Right ventricle myocardium superior (tissue), 1 donor: ENCODE results near the gene TRIM52. TPM values are rescaled to one million over a fixed set of nuclear protein-coding genes. Genes with fewer than 3 reads are reported as not detected.
"Not testable (repeated sequence)": the region's sequence is repeated elsewhere in the genome, so short reads cannot be mapped to it uniquely, and the experiment has no call there.

Source experiments
- ATAC-seq: fragments of 200-7000 bp; cut with Tn5 transposase; one replicate; pipeline ENCODE4 v1.9.1; 2020; ENCODE audit warnings: mild to moderate bottlenecking; ENCODE audit not compliant: poor library complexity
- DNase-seq: peaks from one replicate; pipeline ENCODE4 v3.0.0-alpha.2; 2020
- intact Hi-C: fragments of 100-400 bp; cut with DNase I; formaldehyde crosslinking; loops from one replicate; pipeline ENCODE4 v1.11.2; 2022
- total RNA-seq: library from RNA; stranded (reverse); fragmentation: NEBNext Ultra II Directional; extraction: Animal tissue kit (Norgen Biotek cat#: 25700); gene quantifications from one replicate; pipeline ENCODE4 v1.2.1, GENCODE V29; 2021
- donor health status: DM: no; HTN: yes; CAD: no; lungs with severe emphysema.

TRIM52 gene
- total RNA-seq, 1 donor from 2014 or later, result 9.3 TPM

DNA sequence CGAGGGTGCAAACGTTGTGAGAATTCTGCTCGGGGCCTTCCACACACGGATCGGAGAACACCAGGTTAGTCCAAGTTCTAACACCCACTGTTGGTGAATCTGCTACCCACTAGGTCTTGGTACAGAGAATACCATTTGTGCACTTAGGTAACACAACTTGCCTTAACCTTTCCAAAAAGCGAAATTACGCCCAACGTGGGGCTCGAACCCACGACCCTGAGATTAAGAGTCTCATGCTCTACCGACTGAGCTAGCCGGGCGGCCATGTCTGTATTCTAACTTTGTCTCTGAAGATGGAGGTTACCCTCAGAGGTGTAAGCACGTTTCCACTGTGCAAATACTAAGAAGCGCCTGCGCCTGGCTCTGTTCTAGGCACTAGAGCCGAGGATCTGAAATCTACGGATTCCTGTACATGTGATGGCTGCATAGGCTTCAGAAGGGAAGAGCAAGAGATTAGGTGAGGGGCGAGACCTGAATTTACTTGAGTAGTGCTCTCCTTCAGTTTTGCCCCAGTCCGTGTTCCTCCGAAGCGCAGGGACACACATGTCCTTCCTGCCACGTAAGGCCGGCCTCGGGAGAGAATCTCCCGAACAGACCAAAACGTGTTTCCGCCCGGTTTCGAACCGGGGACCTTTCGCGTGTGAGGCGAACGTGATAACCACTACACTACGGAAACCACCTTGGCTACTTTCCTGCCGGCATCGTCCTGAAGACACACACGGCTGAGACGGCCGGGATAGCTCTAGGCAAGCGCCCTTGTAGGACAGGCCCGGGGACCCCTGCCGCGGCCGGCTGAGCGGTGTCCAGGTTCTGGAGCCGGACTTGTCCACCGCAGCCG lies 38.9 kb downstream of the TRIM52 start:
- intact Hi-C loops, result loop anchor here (2.0 to 5.0 kb wide), 2 partner anchors 15 to 35 kb away; no protein-coding TSS in a partner anchor
- peak; percentile 71 for ATAC-seq
- peak; percentile 95 for DNase-seq

DNA sequence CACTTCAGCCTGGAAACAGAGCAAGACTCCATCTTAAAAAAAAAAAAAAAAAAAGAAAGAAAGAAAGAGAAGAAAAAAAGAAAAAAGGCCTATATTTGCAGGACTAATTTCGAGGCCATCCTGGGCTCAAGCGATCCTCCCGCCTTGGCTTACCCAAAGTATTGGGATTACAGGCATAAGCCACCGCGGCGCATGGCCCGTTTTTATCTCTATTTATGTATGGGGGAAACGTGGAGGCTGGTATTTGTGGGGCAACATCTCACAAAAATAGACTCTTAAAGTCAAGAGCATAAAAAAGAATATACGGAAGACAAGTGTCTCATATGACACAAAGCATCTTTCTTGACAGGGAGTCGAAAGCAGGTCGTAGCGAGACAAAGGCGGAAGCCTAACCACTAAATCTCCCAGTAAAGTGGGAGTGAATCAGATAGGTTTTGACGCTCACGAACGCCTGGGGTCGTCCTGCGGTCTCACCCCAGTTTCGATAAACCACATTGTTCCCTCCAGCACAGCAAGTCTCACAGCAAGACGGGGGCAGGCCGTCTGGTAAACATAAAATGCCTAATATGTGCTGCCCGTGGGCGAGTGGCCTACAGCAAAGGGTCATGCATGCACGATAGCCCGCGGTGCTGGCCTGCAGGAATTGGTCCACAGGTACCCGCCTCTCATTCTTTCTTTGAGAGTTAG lies 39.7 kb downstream of the TRIM52 start:
- ATAC-seq (no peak), DNase-seq (no peak)
- intact Hi-C loops, result loop anchor here (5.0 kb wide), 1 partner anchor 34 kb away; no protein-coding TSS in a partner anchor

DNA sequence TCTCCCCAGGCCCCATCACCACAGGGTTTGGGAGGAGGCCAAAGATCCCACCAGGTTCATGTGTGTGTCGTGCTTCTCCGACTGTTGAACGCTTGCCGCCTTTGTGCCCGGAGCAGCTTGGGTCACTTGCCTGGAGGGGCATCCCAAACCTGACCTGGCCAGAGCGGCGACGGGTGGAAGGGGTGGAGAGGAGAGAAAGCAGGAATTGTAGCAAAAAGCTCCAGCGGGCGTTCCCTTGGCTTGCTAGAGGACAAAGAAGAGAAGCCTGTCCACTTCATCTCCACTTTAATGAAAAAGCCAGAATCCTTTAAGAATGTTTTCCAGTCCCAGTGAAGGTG lies 40.8 kb downstream of the TRIM52 start:
- DNase-seq, result no peak
- no peak for ATAC-seq
- intact Hi-C loops, result loop anchor here (5.0 kb wide), 1 partner anchor 33 kb away; no protein-coding TSS in a partner anchor

DNA sequence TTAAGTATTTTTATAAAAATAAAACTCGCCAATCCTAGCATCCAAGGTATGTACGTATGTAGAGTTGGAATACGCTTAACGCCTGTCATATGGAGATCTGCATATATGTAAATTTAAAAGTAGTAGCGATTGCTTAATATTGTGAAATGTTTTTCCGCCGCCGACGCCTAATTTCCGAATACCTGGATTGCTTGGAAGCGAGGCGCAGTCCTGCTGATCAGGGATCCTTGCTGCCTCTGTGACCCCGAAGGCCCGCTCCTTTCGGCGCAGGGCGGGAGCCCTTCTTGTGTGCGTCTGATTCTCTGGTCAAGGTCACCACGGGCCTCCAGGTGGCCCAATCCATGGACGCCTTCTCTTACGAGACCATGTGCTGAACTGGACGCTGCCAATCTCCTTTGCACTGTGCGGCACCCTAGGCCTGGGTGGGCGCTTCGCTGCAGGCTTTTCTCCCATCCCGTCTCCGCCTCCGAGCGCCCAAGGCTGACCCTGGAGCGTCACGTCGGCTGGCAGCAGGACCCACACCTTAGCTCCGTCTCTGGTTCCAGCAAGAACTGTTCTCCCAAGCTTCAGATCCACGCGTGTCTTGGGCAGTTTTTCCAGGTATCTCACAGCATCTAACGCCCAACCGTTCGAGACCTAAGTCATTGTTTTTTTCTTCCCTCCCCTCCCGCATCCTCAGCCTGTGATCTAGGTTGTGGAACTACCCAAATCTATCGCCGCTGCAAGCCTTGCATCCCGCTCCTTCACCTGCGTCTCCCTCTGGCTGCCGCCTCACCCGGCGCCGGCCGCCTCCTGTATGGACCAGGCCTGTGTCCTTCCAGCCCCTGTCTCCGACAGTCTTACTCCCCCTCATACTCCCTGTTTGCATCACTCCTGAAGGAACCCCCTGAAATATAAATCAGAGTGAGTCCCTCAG lies 41.4 kb downstream of the TRIM52 start:
- DNase-seq (no peak), ATAC-seq (no peak)
- intact Hi-C loops, result loop anchor here (5.0 kb wide), 1 partner anchor 32 kb away; no protein-coding TSS in a partner anchor

DNA sequence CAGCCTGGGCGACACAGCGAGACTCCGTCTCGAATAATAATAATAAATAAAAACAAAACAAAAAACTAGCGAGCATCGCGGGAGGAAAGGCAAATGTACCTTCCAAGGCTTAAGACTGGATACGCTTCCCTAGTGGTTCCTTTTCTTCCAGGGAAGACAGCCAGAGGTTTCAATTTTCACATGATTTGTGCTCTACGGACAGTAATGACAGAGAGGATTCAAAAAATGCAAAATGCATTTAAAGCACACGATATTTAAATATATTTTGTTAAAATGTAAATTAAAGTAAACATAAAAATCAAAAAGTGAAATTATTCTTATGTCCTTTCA lies 42.2 kb downstream of the TRIM52 start:
- ATAC-seq (no peak), DNase-seq (no peak)
- intact Hi-C loops, result no loop called here

DNA sequence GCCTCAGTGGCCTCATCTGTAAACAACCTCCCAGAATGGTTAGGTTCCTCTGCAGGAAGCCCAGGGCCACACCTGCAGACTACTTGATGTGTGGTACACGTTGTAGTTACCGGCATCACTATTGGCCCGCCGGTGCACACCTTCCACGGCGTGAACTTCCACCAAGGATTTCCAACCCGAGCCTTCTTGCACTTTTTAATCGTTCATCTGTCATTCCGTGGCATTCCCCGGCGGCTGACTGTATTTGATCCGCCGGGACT lies 43.2 kb downstream of the TRIM52 start:
- peak; percentile 2 for ATAC-seq
- intact Hi-C loops, result no loop called here
- DNase-seq, result no peak

DNA sequence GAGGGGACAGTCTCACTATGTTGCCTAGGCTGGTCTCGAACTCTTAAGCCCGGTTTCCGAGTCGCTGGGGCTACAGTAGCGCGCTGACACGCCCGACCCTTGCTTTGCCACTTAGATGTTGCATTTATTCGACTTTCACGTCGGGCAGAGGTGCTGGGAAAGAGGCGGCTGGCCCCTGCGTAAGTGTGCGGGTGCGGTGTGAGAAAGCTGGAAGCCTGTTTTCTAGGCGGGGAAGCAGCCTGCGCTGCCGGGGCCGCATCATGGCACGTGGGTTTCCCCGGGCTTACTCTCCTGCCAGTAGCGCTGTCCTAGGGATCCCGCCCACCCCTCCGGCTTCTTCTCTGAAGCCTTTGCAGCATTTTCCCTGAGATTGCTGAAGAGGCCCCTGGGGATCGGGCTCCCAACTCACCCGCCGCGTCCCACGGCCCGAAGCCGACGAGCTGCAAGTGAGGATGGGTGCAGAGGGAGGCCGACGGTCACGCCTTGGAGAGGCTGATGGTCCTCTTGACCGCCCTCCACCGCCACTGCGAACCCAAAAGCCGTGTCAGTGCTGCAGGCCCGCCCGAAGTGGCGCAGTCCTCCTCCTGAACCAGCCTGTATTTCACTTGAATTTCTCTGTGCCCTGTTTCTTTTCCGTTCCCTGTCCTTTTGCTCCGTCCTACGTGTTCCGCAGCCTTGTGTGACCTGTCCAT lies 43.7 kb downstream of the TRIM52 start:
- DNase-seq, result peak; percentile 65
- peak; percentile 40 for ATAC-seq
- intact Hi-C loops, result no loop called here

DNA sequence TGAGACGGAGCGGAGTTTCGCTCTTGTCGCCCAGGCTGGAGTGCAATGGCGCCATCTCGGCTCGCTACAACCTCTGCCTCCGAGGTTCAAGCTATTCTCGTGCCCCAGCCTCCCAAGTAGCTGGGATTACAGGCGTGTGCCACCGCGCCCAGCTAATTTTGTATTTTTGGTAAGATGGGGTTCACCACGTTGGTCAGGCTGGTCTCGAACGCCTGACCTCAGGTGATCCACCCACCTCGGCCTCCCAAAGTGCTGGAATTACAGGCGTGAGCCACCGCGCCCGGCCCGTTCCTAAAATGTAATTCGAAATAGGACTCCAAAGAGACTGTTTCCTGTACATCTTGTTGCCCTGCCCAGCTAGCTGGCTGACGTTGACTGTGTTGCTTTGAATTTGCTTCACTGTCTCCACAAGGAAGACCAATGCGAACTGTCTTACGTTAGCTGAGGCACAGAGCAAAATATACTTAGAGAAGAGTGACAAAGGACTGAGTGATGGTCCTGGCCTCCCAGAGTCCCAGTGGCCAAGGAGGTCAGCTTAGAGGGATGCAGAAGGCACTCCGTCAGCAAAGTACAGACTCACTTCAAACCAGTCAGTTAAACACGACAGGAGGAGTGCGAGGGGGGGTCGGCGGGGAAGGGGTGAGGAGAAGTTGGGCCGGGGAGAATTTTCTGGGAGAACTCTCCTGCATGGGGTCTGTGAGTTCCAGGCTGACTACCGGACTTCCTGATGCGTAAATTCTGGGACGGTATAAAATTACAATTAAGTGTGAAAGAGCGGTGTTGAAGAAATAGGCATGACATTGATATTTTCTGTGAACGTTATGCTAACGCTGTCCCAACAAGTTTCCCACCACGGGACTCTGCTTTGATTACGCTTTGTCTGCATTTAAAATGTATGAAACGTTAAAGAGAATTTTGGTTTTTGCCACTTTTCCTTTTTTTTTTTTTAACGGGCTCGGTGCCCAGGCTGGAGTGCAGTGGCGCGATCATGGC lies 44.6 kb downstream of the TRIM52 start:
- no peak for DNase-seq
- ATAC-seq, result no peak
- intact Hi-C loops, result no loop called here

DNA sequence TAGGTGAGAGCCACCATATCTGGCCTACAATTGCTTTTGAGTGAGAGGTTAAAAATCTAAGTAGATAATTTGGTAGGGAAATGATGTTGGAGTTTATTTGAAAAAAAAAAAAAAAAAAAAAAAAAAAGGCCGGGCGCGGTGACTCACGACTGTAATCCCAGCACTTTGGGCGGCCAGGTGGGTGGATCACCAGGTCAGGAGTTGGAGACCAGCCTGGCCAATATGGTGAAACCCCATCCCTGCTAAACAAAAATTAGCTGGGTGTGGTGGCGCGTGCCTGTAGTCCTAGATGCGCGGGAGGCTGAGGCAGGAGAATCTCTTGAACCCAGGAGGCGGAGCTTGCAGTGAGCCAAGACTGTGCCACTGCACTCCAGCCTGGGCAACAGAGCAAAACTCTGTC lies 46.7 kb downstream of the TRIM52 start:
- DNase-seq, intact Hi-C loops, ATAC-seq: not testable (repeated sequence)

DNA sequence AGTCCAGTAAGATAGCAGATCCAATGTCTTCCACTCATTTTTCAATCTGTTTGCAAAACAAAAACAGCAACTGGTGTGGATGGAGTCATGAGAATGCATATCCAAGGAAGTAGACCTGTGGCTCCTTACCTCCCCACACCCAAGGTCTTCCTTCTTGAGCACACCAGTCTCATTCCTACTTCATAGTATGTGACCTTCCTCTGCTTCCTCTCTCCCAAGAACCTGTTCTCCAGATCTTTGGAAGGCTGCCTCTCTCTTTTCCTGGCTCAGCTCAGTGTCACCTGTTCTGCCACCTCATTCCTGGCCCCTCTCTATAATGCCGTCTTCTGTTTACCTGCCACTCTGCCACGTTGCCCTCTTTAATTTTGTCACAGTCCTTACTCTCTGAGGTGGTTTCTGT lies 48.0 kb downstream of the TRIM52 start:
- ATAC-seq, result no peak
- intact Hi-C loops, result no loop called here
- DNase-seq, result no peak

DNA sequence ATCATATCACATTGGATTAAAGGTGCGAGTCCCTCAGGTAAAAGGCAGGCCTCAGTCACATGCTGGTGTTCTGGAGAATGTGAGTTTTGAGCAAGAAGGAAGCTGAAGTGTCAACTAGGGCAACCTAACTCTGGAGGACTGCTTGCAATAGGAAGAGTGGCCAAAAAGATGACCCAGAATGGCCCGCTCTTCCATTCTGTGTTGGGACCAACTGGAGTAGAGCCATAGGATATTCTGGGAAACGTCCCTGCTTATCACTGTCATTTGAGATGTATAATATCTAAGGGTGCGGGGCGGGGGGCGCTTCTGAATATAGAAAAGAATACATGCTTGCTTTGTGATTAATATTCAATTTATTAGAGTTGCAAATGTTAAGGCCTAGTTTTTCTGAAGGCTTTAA lies 48.9 kb downstream of the TRIM52 start:
- DNase-seq (no peak), ATAC-seq (peak; percentile 51)
- intact Hi-C loops, result no loop called here

DNA sequence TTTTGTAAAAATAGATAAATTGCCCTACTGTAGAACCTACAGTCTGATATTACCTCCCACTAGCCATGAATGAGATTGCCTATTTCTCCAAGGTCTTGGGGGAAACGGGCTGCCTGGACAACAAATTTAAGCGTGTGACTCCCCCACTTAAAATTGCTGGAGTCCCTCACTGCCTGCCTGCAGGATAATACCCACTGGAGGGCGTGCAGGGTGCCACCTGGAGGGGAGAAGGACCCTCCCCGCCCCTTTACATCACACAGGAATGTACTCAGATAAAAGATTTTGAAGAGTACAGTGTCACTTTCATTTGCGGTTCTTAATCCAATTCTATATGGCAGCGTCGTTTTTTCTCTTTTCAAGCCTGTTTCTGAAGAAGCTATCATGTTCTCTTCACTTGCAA lies 49.7 kb downstream of the TRIM52 start:
- no peak for ATAC-seq
- intact Hi-C loops, result no loop called here
- no peak for DNase-seq

DNA sequence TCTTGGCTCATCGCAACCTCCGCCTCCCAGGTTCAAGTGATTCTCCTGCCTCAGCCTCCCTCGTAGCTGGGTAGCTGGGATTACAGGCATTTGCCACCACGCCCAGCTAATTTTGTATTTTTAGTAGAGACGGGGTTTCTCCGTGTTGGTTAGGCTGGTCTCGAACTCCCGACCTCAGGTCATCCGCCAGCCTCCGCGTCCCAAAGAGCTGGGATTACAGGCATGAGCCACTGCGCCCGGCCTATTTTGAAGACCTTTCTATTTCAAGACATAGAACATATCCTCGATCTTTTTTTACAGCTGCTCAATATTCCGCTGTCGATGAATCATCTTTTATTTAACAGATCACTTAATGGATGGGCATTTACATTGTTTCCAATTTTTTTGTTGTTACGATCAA lies 50.2 kb downstream of the TRIM52 start:
- ATAC-seq, intact Hi-C loops, DNase-seq: not testable (repeated sequence)

DNA sequence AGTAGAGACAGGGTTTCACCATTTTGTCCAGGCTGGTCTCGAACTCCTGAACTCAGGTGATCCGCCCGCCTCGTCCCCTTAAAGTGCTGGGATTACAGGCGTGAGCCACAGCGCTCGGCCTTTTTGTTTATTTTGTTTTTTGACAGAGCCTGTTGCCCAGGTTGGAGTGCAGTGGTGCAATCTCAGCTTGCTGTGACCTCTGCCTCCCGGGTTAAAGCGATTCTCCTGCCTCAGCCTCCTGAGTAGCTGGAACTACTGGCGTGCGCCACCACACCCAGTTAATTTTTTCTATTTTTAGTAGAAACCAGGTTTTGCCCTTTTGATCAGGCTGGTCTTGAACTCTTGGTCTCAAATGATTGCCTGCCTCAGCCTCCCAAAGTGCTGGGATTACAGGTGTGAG lies 50.8 kb downstream of the TRIM52 start:
- intact Hi-C loops, ATAC-seq, DNase-seq: not testable (repeated sequence)

DNA sequence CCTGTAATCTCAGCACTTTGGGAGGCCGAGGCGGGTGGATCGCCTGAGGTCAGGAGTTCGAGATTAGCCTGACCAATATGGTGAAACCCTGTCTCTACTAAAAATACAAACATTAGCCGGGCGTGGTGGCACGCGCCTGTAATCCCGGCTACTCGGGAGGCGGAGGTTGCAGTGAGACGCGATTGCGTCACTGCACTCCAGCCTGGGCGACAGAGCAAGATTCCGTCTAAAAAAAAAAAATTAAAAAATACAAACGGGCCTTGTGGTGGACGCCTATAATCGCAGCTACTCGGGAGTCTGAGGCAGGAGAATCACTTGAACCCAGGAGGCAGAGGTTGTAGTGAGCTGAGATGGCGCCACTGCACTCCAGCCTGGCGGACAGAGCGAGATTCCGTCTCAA lies 51.9 kb downstream of the TRIM52 start:
- ATAC-seq, intact Hi-C loops, DNase-seq: not testable (repeated sequence)

DNA sequence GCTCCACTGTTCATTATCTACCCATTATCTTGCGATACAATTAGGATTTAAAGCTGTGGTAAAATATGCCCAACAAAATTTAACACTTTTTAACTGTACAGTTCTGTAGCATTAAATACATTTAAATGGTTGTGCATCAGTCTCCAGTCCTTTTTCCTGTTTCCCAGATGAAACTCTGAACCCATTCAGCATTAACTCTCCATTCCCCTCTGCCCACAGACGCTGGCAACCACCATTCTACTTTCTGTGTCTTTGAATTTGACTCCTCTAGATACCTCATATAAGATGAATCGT lies 53.0 kb downstream of the TRIM52 start:
- ATAC-seq, result no peak
- intact Hi-C loops, result loop anchor here (2.0 kb wide), 2 partner anchors 15 to 17 kb away; partner anchors contain the start of gene TRIM41

DNA sequence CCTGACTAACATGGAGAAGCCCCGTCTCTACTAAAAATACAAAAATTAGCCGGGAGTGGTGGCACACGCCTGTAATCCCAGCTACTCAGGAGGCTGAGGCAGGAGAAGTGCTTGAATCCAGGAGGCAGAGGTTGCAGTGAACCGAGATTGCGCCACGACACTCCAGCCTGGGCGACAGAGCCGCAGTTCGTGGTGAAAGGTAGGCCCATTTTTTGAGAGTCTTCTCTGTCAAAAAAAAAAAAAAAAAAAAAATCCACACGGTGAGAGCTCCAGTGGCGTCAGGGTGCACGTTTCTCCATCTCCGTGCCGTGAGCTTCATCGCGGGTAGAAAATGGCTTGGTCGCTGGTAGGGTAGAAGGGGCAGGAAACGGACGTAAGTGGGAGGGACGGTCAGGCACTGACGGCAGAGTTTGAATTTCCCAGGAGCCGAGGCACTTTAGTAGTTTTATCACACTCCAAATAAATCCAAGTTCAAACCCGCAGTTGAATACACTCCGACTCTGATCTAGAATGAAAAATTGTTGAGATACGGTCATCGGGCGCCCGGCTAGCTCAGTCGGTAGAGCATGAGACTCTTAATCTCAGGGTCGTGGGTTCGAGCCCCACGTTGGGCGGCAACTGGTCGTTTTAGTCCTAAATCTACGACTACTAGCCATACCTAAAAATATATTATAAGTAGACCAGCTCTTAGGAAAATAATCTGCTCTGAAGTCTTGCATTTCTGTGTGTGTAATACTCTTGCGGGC lies 53.6 kb downstream of the TRIM52 start:
- peak; percentile 87 for DNase-seq
- peak; percentile 48 for ATAC-seq
- intact Hi-C loops, result loop anchor here (2.0 kb wide), 2 partner anchors 15 to 17 kb away; partner anchors contain the start of gene TRIM41

More for the DNA sequence above, 53.0 kb downstream of the TRIM52 start:
- DNase-seq, result no peak
